Heart left ventricle (tissue), 16 donors: ENCODE data around the gene WASHC2C. TPM values are rescaled to one million over a fixed set of nuclear protein-coding genes. Genes with fewer than 3 reads are reported as not detected.
A peak's percentile ranks its signal among the peaks of the same experiment; 100 is the strongest.
"Not testable (repeated sequence)": the region's sequence is repeated elsewhere in the genome, so short reads cannot be mapped to it uniquely, and the experiment has no call there.

ENCODE experiments used
- ATAC-seq, 4 donors: fragments of 200-7000 bp; cut with Tn5 transposase; one replicate each; pipeline ENCODE4 v1.9.1; 2020 to 2022; ENCODE audit warnings: moderate library complexity in 4 of 4, mild to moderate bottlenecking in 3 of 4, moderate number of reproducible peaks in 1 of 4
- DNase-seq, 5 donors: peaks; one replicate each; pipeline ENCODE4 v3.0.0-alpha.2; 2020
- H3K27ac ChIP-seq, 12 donors: fragments of 200-600 bp; sonication (generic) in 4 of 12; one replicate each; pipeline versions ENCODE4 v1.5.0 to v1.8.0; 2016 to 2022; ENCODE audit warnings: mild to moderate bottlenecking in 2 of 12
- H3K27me3 ChIP-seq, 9 donors: fragments of 200-600 bp; sonication (generic) in 2 of 9; one replicate each; pipeline versions ENCODE4 v1.5.1 to v1.8.0; 2016 to 2022; ENCODE audit warnings: mild to moderate bottlenecking in 3 of 9
- H3K36me3 ChIP-seq, 9 donors: fragments of 200-600 bp; sonication (generic) in 2 of 9; one replicate each; pipeline versions ENCODE4 v1.5.0 to v1.8.0; 2018 to 2022; ENCODE audit warnings: mild to moderate bottlenecking in 2 of 9
- H3K4me1 ChIP-seq, 12 donors: fragments of 200-600 bp; sonication (generic) in 4 of 12; one replicate each; pipeline versions ENCODE4 v1.5.0 to v1.8.0; 2016 to 2022; ENCODE audit warnings: mild to moderate bottlenecking in 3 of 12
- H3K4me3 ChIP-seq, 12 donors: fragments of 200-600 bp; sonication (generic) in 4 of 12; one replicate each; pipeline versions ENCODE4 v1.5.0 to v1.8.0; 2017 to 2022; ENCODE audit warnings: mild to moderate bottlenecking in 9 of 12, moderate library complexity in 4 of 12
- H3K9me3 ChIP-seq, 12 donors: fragments of 200-600 bp; sonication (generic) in 4 of 12; one replicate each; pipeline versions ENCODE4 v1.5.0 to v1.8.0; 2016 to 2022; ENCODE audit warnings: mild to moderate bottlenecking in 1 of 12
- POLR2A ChIP-seq, 2 donors: fragments of 450-650 bp; IDR thresholded peaks; one replicate each; pipeline ENCODE4 v1.6.1; 2017; ENCODE audit warnings: antibody characterized with exemption in 2 of 2, mild to moderate bottlenecking in 2 of 2, moderate library complexity in 2 of 2
- WGBS, 4 donors: extraction: QIAGEN DNeasy Blood & Tissue Kit in 2 of 4; methylation state at CpG; one replicate each; pipeline versions ENCODE4 v1.1.5 to v1.1.7; 2013 to 2018; 5-methylcytosine and 5-hydroxymethylcytosine counted together
- intact Hi-C, 10 donors: fragments of 100-400 bp; cut with DNase I; formaldehyde crosslinking; loops; one replicate each; pipeline versions ENCODE4 v1.11.1 to v1.14.2; 2022
- long read RNA-seq, 3 donors: library from polyadenylated mRNA; unstranded; transcript quantifications; one replicate each; pipeline ENCODE4 v2.0.0, GENCODE V29; 2020 to 2021
- polyA plus RNA-seq, 2 donors: library from polyadenylated mRNA; stranded (reverse); fragments of 200-250 nt; gene quantifications; one replicate each; pipeline ENCODE4 v1.2.3, GENCODE V29; 2013
- total RNA-seq, 9 donors: library from RNA; depleted of rRNA in 2 of 9; stranded (reverse); fragments of >200 nt in 2 of 9; fragmentation: NEBNext Ultra II Directional in 3 of 9; extraction: Animal tissue kit (Norgen Biotek cat#: 25700) in 3 of 9; gene quantifications; one replicate each; pipeline versions ENCODE4 v1.1.0 to v1.2.4, GENCODE V29; 2016 to 2023
- donor health status: ischemic (EF 13 %, LVEDD 7.1; RV severe dilation, severe dysfunction).
- donor health status: healthy with polysubstance abuse.
- donor health status: DM: no; HTN: yes; CAD: no.
- donor health status: DM: no; HTN: no; CAD: no.
- donor health status: ischemic (EF 25% LVEDD 6.9; RV normal size, moderate dysfunction).
- donor health status: ischemic (EF 25% LVEDD 5.7; RV mildly dilated, moderate dysfunction).
- donor health status: healthy.
- donor health status: DM: yes; HTN: yes; CAD: no.
- donor health status: ischemic (EF 35%, LVEDD 5.7; RV mildly dilated, moderate dysfunction).
- donor health status: nonischemic (EF 11% LVEDD 7.7; RV severe dilation, severe dysfunction).
- donor health status: DM: yes; HTN: yes; CAD: no.
- donor health status: PGD.
- donor health status: ischemic (EF 29% LVEDD 5.4; RV normal size, mild dysfunction).
- donor health status: nonischemic (EF 23%, LVEDD 6.1; RV moderate dilation, normal function).

The WASHC2C gene
- total RNA-seq (10 to 100 TPM; 20.1 to 36.5 (median 23.6) TPM), polyA plus RNA-seq (10 to 100 TPM; 10.2 to 15.3 TPM)
- long read RNA-seq, donor 1, full-length matches to known transcripts: 41 of 88 reads
- long read RNA-seq, donor 1, partial matches to known transcripts: 20 of 88 reads
- long read RNA-seq, donor 1, other reads (novel, unspliced or antisense): 27 of 88 reads
- long read RNA-seq, donor 2, full-length matches to known transcripts: 22 of 163 reads
- long read RNA-seq, donor 2, partial matches to known transcripts: 90 of 163 reads
- long read RNA-seq, donor 2, other reads (novel, unspliced or antisense): 51 of 163 reads
- long read RNA-seq, donor 3, full-length matches to known transcripts: 33 of 80 reads
- long read RNA-seq, donor 3, partial matches to known transcripts: 13 of 80 reads
- long read RNA-seq, donor 3, other reads (novel, unspliced or antisense): 34 of 80 reads

- peak within 1 kb of the TSS; percentile 63 to 99 (median 82) for H3K4me3 ChIP-seq
- intact Hi-C loops: loop anchor here in 1 of 10 donors (10.0 kb wide), 1 partner anchor 262 kb away; no protein-coding TSS in a partner anchor
- ATAC-seq (peak; percentile 96 to 99 (median 98)), DNase-seq (peak; percentile 90 to 99 (median 94))
- TF ChIP-seq POLR2A (IDR thresholded peaks at IDR 0.05): peak in 1 of 2 donors; percentile 27
- WGBS, 4 donors: 0 to 1% (median 0%) methylated on average over 14 to 49 of the region's 49 CpGs
- peaks cover 0 to 11% (median 5%) of the 10 kb centered on the region in 9 donors for H3K36me3 ChIP-seq
- H3K9me3 ChIP-seq, H3K27me3 ChIP-seq: not testable (repeated sequence)
- peak within 1 kb of the TSS; percentile 47 to 91 (median 78) for H3K27ac ChIP-seq
- H3K4me1 ChIP-seq: peaks cover 0 to 15% (median 0%) of the 10 kb centered on the region in 12 donors
These were observed at the start of gene WASHC2C for GRCh38 chr10:45726703-45727420. Gene WASHC2C (plus strand): TSS chr10:45727266. CDS start chr10:45727318, 52 bp downstream.

GRCh38 chr10:45678467-45678866 lies 48.6 kb upstream of the WASHC2C start:
- H3K27me3 ChIP-seq, H3K9me3 ChIP-seq, H3K4me3 ChIP-seq, H3K27ac ChIP-seq, H3K36me3 ChIP-seq, H3K4me1 ChIP-seq, ATAC-seq, DNase-seq: not testable (repeated sequence)
- intact Hi-C loops: loop anchor here in 2 of 10 donors (10.0 kb wide), 1 partner anchor 84 kb away; no protein-coding TSS in a partner anchor
- WGBS, 4 donors: 81 to 100% (median 86%) methylated on average over 3 to 13 of the region's 14 CpGs

- DNase-seq, intact Hi-C loops, H3K36me3 ChIP-seq, H3K4me3 ChIP-seq, ATAC-seq, H3K27me3 ChIP-seq, H3K9me3 ChIP-seq, H3K4me1 ChIP-seq: not testable (repeated sequence)
- 38 to 42% (median 40%) methylated on average over 2 to 3 of the region's 3 CpGs for WGBS, 4 donors
- peak overlapping the region in 1 of 12 donors; percentile 69 for H3K27ac ChIP-seq
These were observed 16.8 kb upstream of the WASHC2C start for GRCh38 chr10:45710200-45710796.

GRCh38 chr10:45711223-45711622 lies 15.8 kb upstream of the WASHC2C start:
- H3K27me3 ChIP-seq, H3K36me3 ChIP-seq, H3K9me3 ChIP-seq, intact Hi-C loops, ATAC-seq, H3K4me1 ChIP-seq, DNase-seq, H3K4me3 ChIP-seq: not testable (repeated sequence)
- 69 to 84% (median 73%) methylated on average over 2 to 5 of the region's 5 CpGs for WGBS, 4 donors
- peak overlapping the region in 1 of 12 donors; percentile 69 for H3K27ac ChIP-seq

- H3K4me3 ChIP-seq, ATAC-seq, H3K9me3 ChIP-seq, H3K27me3 ChIP-seq, H3K27ac ChIP-seq, intact Hi-C loops, H3K36me3 ChIP-seq, DNase-seq, H3K4me1 ChIP-seq: not testable (repeated sequence)
- 60 to 69% (median 68%) methylated on average over 3 of the region's 3 CpGs for WGBS, 4 donors
These were observed 10.0 kb upstream of the WASHC2C start for GRCh38 chr10:45717053-45717452.

- intact Hi-C loops, H3K36me3 ChIP-seq, H3K4me3 ChIP-seq, H3K27me3 ChIP-seq, DNase-seq, ATAC-seq, H3K4me1 ChIP-seq, H3K9me3 ChIP-seq, H3K27ac ChIP-seq: not testable (repeated sequence)
- 63 to 80% (median 73%) methylated on average over 1 of the region's 1 CpG for WGBS, 4 donors
These were observed 9.4 kb upstream of the WASHC2C start for GRCh38 chr10:45717642-45718041.

- 53 to 59% (median 56%) methylated on average over 10 of the region's 10 CpGs for WGBS, 4 donors
- intact Hi-C loops: loop anchor here in 1 of 10 donors (5.0 to 10.0 kb wide), 2 partner anchors 257 to 484 kb away; no protein-coding TSS in a partner anchor
- DNase-seq, H3K9me3 ChIP-seq, H3K36me3 ChIP-seq, H3K27ac ChIP-seq, H3K27me3 ChIP-seq, H3K4me3 ChIP-seq, ATAC-seq, H3K4me1 ChIP-seq: not testable (repeated sequence)
These were observed 5.6 kb upstream of the WASHC2C start for GRCh38 chr10:45721503-45721902.

- H3K27me3 ChIP-seq, H3K36me3 ChIP-seq, H3K9me3 ChIP-seq, DNase-seq, ATAC-seq, H3K4me3 ChIP-seq, H3K27ac ChIP-seq: not testable (repeated sequence)
- 84 to 92% (median 88%) methylated on average over 11 of the region's 11 CpGs for WGBS, 4 donors
- intact Hi-C loops: loop anchor here in 1 of 10 donors (5.0 to 10.0 kb wide), 2 partner anchors 259 to 487 kb away; no protein-coding TSS in a partner anchor
- peaks cover 0 to 11% (median 0%) of the 10 kb centered on the region in 12 donors for H3K4me1 ChIP-seq
These were observed 3.2 kb upstream of the WASHC2C start for GRCh38 chr10:45723851-45724250.

- WGBS, 4 donors: 2 to 10% (median 3%) methylated on average over 3 to 31 of the region's 45 CpGs
- intact Hi-C loops: loop anchor here in 1 of 10 donors (10.0 kb wide), 1 partner anchor 263 kb away; no protein-coding TSS in a partner anchor
- peak; percentile 6 to 85 (median 62) for ATAC-seq
- peaks cover 0 to 15% (median 0%) of the 10 kb centered on the region in 12 donors for H3K4me1 ChIP-seq
- DNase-seq, H3K27me3 ChIP-seq, H3K9me3 ChIP-seq: not testable (repeated sequence)
- peak overlapping the region; percentile 47 to 91 (median 78) for H3K27ac ChIP-seq
- peaks cover 0 to 16% (median 9%) of the 10 kb centered on the region in 9 donors for H3K36me3 ChIP-seq
- peak overlapping the region; percentile 63 to 99 (median 82) for H3K4me3 ChIP-seq
These were observed 427 bp downstream of the WASHC2C start for GRCh38 chr10:45727421-45727965.

GRCh38 chr10:45734449-45734848 lies 7.4 kb downstream of the WASHC2C start:
- peaks cover 0 to 42% (median 27%) of the 10 kb centered on the region in 9 donors for H3K36me3 ChIP-seq
- WGBS, 4 donors: 96 to 98% (median 97%) methylated on average over 1 of the region's 2 CpGs
- H3K9me3 ChIP-seq, H3K27me3 ChIP-seq, H3K4me3 ChIP-seq, H3K27ac ChIP-seq, ATAC-seq, H3K4me1 ChIP-seq, DNase-seq: not testable (repeated sequence)
- intact Hi-C loops: loop anchor here in 1 of 10 donors (10.0 kb wide), 1 partner anchor 270 kb away; no protein-coding TSS in a partner anchor
